ENCODE data around the gene ARID4B. TPM values are rescaled to one million over a fixed set of nuclear protein-coding genes. Genes with fewer than 3 reads are reported as not detected.

The ARID4B gene
- total RNA-seq, 1 experiment from 2014 or later, result 43.6 TPM

DNA sequence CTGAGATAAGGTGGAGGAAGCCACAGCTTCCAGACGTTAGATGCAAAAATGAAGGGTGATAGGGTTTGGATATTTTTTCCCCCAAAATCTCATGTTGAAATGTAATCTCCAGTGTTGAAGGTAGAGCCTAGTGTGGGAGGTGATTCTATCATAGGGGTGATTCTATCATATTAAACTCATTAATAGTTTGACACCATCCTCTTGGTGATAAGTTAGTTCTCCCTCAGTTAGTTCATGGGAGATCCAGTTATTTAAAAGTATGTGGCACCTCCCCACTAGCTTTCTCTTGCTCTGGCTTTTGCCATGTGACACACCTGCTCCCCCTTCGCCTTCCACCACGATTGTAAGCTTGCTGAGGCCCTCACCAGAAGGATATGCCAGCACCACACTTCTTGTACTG lies 30.9 kb upstream of the ARID4B start:
- DNase-seq, result no peak
- Histone ChIP-seq H3K4me3 (ENCODE audit: low read length) (no peak overlapping the region), H3K9me2 (replicated peaks; ENCODE audit: insufficient read depth, low read length) (no peaks in the 10 kb centered on the region), H3K36me3 (ENCODE audit: insufficient read depth, low read length) (no peaks in the 10 kb centered on the region), H3K4me2 (ENCODE audit: low read depth, low read length, poor library complexity, severe bottlenecking) (no peak overlapping the region), H3K9ac (ENCODE audit: low read length) (no peak overlapping the region), H2AFZ (ENCODE audit: low read length) (no peak overlapping the region), H4K20me1 (ENCODE audit: insufficient read depth, low read depth, low read length) (no peaks in the 10 kb centered on the region), H3K79me2 (ENCODE audit: low read length) (no peaks in the 10 kb centered on the region), H3K9me3 (ENCODE audit: low read length) (no peaks in the 10 kb centered on the region), H3K27me3 (ENCODE audit: low read length) (no peaks in the 10 kb centered on the region), H3K27ac (ENCODE audit: low read length) (no peak overlapping the region), H3K4me1 (ENCODE audit: low read length) (peaks cover 5% of the 10 kb centered on the region)

DNA sequence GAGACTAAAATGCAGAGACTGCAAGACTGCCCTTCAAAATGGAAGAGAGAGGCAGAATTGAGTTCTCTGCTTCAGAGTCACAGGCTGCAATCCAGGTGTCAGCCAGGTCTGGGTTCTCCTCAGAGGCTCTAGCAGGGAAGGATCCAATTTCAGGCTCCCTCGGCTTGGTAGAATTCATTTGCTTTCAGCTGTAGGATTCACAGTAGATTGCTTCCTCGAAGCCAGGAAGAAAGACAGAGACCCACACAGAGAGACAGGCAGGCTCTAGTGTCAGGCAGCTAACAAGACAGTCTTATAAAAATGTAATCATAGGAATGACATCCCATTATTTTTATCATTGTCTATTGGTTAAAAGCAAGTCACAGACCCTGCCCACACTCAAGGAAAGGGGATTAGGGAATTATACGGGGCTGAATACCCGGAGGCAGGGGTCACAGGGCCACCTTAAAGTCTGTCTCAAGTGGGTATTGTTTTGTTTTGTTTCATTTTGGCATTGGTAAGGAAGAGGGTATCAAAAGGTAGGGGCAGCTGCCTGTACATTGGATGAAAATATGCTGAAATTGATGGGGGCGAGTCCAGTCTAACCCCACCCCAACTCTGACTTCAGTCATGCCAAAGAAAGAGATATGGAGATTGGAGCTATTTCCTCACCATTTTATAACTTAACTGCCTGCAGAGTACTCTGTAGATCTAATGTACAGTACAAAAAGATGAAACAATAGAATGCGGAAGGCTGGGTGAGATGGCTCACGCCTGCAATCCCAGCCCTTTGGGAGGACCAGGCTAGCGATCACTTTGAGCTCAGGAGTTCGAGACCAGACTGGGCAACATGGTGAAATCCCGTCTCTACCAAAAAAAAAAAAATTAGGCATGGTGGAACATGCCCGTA lies 29.8 kb upstream of the ARID4B start:
- H3K4me2 ChIP-seq (ENCODE audit: low read depth, low read length, poor library complexity, severe bottlenecking), result no peak overlapping the region

DNA sequence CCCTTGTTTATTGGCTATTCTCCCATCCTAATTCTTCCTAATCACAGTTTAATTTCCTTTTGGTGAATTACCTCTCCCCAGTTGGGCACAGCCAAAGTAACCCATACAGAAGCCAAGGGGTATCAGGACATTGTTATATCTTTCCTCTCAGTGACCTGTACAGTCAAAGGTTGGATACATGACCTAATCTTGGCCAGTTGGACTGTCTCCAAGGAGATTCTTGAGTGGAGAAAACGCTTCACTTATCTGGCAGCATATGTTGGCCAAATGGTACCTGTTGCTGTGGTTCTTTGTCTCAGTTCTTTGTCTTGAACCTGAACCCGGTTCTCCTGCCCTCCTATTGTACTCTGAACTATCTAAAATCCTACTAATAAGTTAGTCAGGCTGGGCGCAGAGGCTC lies 23.9 kb upstream of the ARID4B start:
- H2AFZ ChIP-seq (ENCODE audit: low read length), result no peak overlapping the region
- H3K9me3 ChIP-seq (ENCODE audit: low read length), result no peaks in the 10 kb centered on the region
- no peak overlapping the region for H3K4me2 ChIP-seq (ENCODE audit: low read depth, low read length, poor library complexity, severe bottlenecking)
- no peaks in the 10 kb centered on the region for H3K4me1 ChIP-seq (ENCODE audit: low read length)
- no peaks in the 10 kb centered on the region for H4K20me1 ChIP-seq (ENCODE audit: insufficient read depth, low read depth, low read length)
- H3K4me3 ChIP-seq (ENCODE audit: low read length), result no peak overlapping the region
- no peaks in the 10 kb centered on the region for H3K9me2 ChIP-seq (replicated peaks; ENCODE audit: insufficient read depth, low read length)
- H3K9ac ChIP-seq (ENCODE audit: low read length), result no peak overlapping the region
- no peak overlapping the region for H3K27ac ChIP-seq (ENCODE audit: low read length)
- H3K27me3 ChIP-seq (ENCODE audit: low read length), result no peaks in the 10 kb centered on the region
- no peaks in the 10 kb centered on the region for H3K79me2 ChIP-seq (ENCODE audit: low read length)
- no peak for DNase-seq
- H3K36me3 ChIP-seq (ENCODE audit: insufficient read depth, low read length), result no peaks in the 10 kb centered on the region

More for the DNA sequence above, 29.8 kb upstream of the ARID4B start:
- no peak for DNase-seq
- H3K27ac ChIP-seq (ENCODE audit: low read length), result no peak overlapping the region
- H3K79me2 ChIP-seq (ENCODE audit: low read length), result no peaks in the 10 kb centered on the region
- no peaks in the 10 kb centered on the region for H3K9me2 ChIP-seq (replicated peaks; ENCODE audit: insufficient read depth, low read length)
- no peak overlapping the region for H3K4me3 ChIP-seq (ENCODE audit: low read length)
- no peaks in the 10 kb centered on the region for H3K27me3 ChIP-seq (ENCODE audit: low read length)
- H3K9me3 ChIP-seq (ENCODE audit: low read length), result no peaks in the 10 kb centered on the region
- no peak overlapping the region for H2AFZ ChIP-seq (ENCODE audit: low read length)
- no peak overlapping the region for H3K9ac ChIP-seq (ENCODE audit: low read length)
- H3K36me3 ChIP-seq (ENCODE audit: insufficient read depth, low read length), result no peaks in the 10 kb centered on the region
- no peaks in the 10 kb centered on the region for H4K20me1 ChIP-seq (ENCODE audit: insufficient read depth, low read depth, low read length)
- peaks cover 5% of the 10 kb centered on the region for H3K4me1 ChIP-seq (ENCODE audit: low read length)

DNA sequence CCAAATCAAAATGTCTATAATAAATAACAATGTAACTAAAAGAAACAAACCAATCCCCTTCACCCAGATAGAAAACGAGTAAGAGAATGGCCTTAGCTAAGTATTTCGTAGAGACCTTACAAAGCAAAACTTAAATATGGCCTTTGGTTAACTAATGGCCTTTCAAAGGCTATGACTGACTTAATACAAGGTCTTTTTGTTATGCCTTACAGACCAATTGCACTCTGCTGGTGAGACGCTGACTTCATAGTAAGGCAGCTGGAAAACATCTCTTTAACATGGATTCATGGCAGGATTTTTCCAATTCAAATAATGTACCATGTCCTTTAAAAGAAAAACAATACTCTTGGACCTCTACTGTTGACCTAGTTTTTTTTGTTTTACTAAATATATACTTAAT lies 23.5 kb upstream of the ARID4B start:
- no peak overlapping the region for H3K27ac ChIP-seq (ENCODE audit: low read length)
- no peak overlapping the region for H3K4me3 ChIP-seq (ENCODE audit: low read length)
- DNase-seq, result no peak
- no peaks in the 10 kb centered on the region for H4K20me1 ChIP-seq (ENCODE audit: insufficient read depth, low read depth, low read length)
- H3K9ac ChIP-seq (ENCODE audit: low read length), result no peak overlapping the region
- no peak overlapping the region for H2AFZ ChIP-seq (ENCODE audit: low read length)
- H3K9me2 ChIP-seq (replicated peaks; ENCODE audit: insufficient read depth, low read length), result no peaks in the 10 kb centered on the region
- H3K4me2 ChIP-seq (ENCODE audit: low read depth, low read length, poor library complexity, severe bottlenecking), result no peak overlapping the region
- H3K9me3 ChIP-seq (ENCODE audit: low read length), result no peaks in the 10 kb centered on the region
- H3K36me3 ChIP-seq (ENCODE audit: insufficient read depth, low read length), result no peaks in the 10 kb centered on the region
- no peaks in the 10 kb centered on the region for H3K27me3 ChIP-seq (ENCODE audit: low read length)
- no peaks in the 10 kb centered on the region for H3K4me1 ChIP-seq (ENCODE audit: low read length)
- H3K79me2 ChIP-seq (ENCODE audit: low read length), result no peaks in the 10 kb centered on the region

DNA sequence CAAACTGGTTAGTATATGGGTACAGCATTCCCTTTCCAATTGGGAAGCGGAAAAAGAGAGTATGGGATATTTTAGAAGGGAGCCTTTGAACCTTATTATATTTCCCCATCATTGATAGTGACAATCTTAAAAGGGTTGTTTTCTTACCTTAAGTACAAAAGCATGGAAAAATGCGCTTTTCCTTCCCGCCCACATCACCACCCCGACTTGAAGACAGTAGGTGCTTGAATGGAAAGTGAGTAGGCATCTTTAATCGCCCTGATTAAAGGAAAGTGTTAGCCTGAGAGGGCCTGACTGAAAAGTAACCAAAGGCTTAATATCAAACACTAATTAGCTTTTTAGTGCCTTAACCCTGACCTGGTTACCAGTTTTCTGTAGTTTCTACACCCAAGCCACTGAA lies 15.7 kb upstream of the ARID4B start:
- Histone ChIP-seq H3K4me2 (ENCODE audit: low read depth, low read length, poor library complexity, severe bottlenecking) (no peak overlapping the region), H3K4me3 (ENCODE audit: low read length) (no peak overlapping the region), H2AFZ (ENCODE audit: low read length) (no peak overlapping the region), H3K27me3 (ENCODE audit: low read length) (no peaks in the 10 kb centered on the region), H3K9ac (ENCODE audit: low read length) (no peak overlapping the region), H3K9me2 (replicated peaks; ENCODE audit: insufficient read depth, low read length) (no peaks in the 10 kb centered on the region), H3K27ac (ENCODE audit: low read length) (no peak overlapping the region), H3K36me3 (ENCODE audit: insufficient read depth, low read length) (peaks cover 5% of the 10 kb centered on the region; the same call in 1 of the 2 replicates), H3K9me3 (ENCODE audit: low read length) (no peaks in the 10 kb centered on the region), H3K79me2 (ENCODE audit: low read length) (no peaks in the 10 kb centered on the region), H4K20me1 (ENCODE audit: insufficient read depth, low read depth, low read length) (no peaks in the 10 kb centered on the region), H3K4me1 (ENCODE audit: low read length) (no peaks in the 10 kb centered on the region)
- DNase-seq, result no peak

DNA sequence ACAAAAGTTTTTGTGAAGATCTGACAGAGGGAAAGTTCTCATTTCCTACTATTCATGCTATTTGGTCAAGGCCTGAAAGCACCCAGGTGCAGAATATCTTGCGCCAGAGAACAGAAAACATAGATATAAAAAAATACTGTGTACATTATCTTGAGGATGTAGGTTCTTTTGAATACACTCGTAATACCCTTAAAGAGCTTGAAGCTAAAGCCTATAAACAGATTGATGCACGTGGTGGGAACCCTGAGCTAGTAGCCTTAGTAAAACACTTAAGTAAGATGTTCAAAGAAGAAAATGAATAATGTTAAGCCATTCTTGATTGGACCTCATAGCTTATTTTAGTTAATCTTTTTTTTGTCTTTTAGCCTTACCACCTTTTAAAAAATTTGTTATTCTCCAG lies 14.5 kb upstream of the ARID4B start:
- H3K9me2 ChIP-seq (replicated peaks; ENCODE audit: insufficient read depth, low read length), result no peaks in the 10 kb centered on the region
- H3K4me2 ChIP-seq (ENCODE audit: low read depth, low read length, poor library complexity, severe bottlenecking), result no peak overlapping the region
- no peak overlapping the region for H3K4me3 ChIP-seq (ENCODE audit: low read length)
- H3K79me2 ChIP-seq (ENCODE audit: low read length), result no peaks in the 10 kb centered on the region
- no peaks in the 10 kb centered on the region for H4K20me1 ChIP-seq (ENCODE audit: insufficient read depth, low read depth, low read length)
- no peaks in the 10 kb centered on the region for H3K9me3 ChIP-seq (ENCODE audit: low read length)
- H3K27ac ChIP-seq (ENCODE audit: low read length), result no peak overlapping the region
- no peak for DNase-seq
- H3K4me1 ChIP-seq (ENCODE audit: low read length), result no peaks in the 10 kb centered on the region
- H3K36me3 ChIP-seq (ENCODE audit: insufficient read depth, low read length), result peaks cover 5% of the 10 kb centered on the region; the same call in 1 of the 2 replicates
- H3K27me3 ChIP-seq (ENCODE audit: low read length), result no peaks in the 10 kb centered on the region
- H2AFZ ChIP-seq (ENCODE audit: low read length), result no peak overlapping the region
- no peak overlapping the region for H3K9ac ChIP-seq (ENCODE audit: low read length)

DNA sequence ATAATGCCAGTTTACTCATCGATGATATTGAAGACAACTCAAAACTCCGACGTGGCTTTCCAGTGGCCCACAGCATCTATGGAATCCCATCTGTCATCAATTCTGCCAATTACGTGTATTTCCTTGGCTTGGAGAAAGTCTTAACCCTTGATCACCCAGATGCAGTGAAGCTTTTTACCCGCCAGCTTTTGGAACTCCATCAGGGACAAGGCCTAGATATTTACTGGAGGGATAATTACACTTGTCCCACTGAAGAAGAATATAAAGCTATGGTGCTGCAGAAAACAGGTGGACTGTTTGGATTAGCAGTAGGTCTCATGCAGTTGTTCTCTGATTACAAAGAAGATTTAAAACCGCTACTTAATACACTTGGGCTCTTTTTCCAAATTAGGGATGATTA lies 14.1 kb upstream of the ARID4B start:
- Histone ChIP-seq H3K4me2 (ENCODE audit: low read depth, low read length, poor library complexity, severe bottlenecking) (no peak overlapping the region), H3K27me3 (ENCODE audit: low read length) (no peaks in the 10 kb centered on the region), H4K20me1 (ENCODE audit: insufficient read depth, low read depth, low read length) (no peaks in the 10 kb centered on the region), H3K9me2 (replicated peaks; ENCODE audit: insufficient read depth, low read length) (no peaks in the 10 kb centered on the region), H3K27ac (ENCODE audit: low read length) (no peak overlapping the region), H3K9ac (ENCODE audit: low read length) (no peak overlapping the region), H2AFZ (ENCODE audit: low read length) (no peak overlapping the region), H3K4me3 (ENCODE audit: low read length) (no peak overlapping the region), H3K36me3 (ENCODE audit: insufficient read depth, low read length) (peaks cover 5% of the 10 kb centered on the region; the same call in 1 of the 2 replicates), H3K79me2 (ENCODE audit: low read length) (no peaks in the 10 kb centered on the region; the same call in 1 of the 2 replicates), H3K4me1 (ENCODE audit: low read length) (no peaks in the 10 kb centered on the region), H3K9me3 (ENCODE audit: low read length) (no peaks in the 10 kb centered on the region)
- no peak for DNase-seq

DNA sequence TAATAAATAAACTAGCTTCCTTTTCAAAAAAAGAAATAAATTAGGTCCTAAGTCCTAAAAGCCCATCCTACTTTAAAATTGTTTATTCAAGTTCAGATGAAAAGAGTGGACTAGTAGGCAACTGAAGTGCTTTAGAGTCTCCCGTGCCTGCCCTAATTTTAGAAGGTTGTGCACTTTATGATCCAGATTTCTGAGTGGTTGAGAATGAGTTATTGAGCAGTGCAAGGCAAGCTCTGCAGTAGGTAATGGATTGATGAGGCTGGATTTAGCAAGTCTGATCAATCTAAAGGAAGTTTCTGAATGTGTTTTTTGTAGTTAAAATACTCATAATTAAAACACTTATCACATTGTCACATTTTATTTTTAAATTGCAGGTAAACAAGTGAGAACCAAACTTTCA lies 13.4 kb upstream of the ARID4B start:
- no peaks in the 10 kb centered on the region for H4K20me1 ChIP-seq (ENCODE audit: insufficient read depth, low read depth, low read length)
- H3K27ac ChIP-seq (ENCODE audit: low read length), result no peak overlapping the region
- no peaks in the 10 kb centered on the region for H3K27me3 ChIP-seq (ENCODE audit: low read length)
- H3K4me3 ChIP-seq (ENCODE audit: low read length), result no peak overlapping the region
- no peaks in the 10 kb centered on the region; the same call in 1 of the 2 replicates for H3K79me2 ChIP-seq (ENCODE audit: low read length)
- no peak overlapping the region for H3K4me2 ChIP-seq (ENCODE audit: low read depth, low read length, poor library complexity, severe bottlenecking)
- no peak for DNase-seq
- no peak overlapping the region for H2AFZ ChIP-seq (ENCODE audit: low read length)
- H3K36me3 ChIP-seq (ENCODE audit: insufficient read depth, low read length), result peaks cover 8% of the 10 kb centered on the region; the same call in 1 of the 2 replicates
- no peaks in the 10 kb centered on the region for H3K4me1 ChIP-seq (ENCODE audit: low read length)
- H3K9me2 ChIP-seq (replicated peaks; ENCODE audit: insufficient read depth, low read length), result no peaks in the 10 kb centered on the region
- H3K9ac ChIP-seq (ENCODE audit: low read length), result no peak overlapping the region
- H3K9me3 ChIP-seq (ENCODE audit: low read length), result no peaks in the 10 kb centered on the region
